HG02885 (cell line): ENCODE measurements around the gene DFFB.

Experiments
- ATAC-seq: cut with Tn5 transposase; IDR thresholded peaks from one replicate; pipeline ENCODE4 v1.9.1; 2021; ENCODE audit warnings: mild to moderate bottlenecking; ENCODE audit not compliant: unreplicated experiment, poor library complexity

Gene DFFB

DNA sequence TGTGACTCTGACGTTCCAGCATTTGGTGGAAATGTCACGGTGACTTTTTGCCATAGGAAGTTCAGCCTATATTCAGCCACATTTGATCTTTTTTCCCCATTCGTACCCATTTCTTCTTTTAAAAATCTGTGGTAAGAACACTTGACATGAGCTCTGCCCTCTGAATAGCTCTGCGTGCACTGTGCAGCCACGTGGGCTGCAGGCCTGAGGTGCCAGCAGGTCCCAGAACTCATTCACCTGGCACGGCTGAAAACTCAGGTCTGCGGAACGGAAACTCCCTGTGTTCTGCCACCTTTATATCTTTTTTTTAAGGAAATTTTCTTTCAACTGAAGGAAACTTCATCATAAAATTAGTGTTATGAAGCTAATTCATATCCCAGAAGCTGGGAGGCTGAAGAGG is 28.9 kb upstream of the DFFB start:
- no peak for ATAC-seq

GRCh38 chr1:3831689-3832088 is 25.6 kb upstream of the DFFB start:
- ATAC-seq: no peak

DNA sequence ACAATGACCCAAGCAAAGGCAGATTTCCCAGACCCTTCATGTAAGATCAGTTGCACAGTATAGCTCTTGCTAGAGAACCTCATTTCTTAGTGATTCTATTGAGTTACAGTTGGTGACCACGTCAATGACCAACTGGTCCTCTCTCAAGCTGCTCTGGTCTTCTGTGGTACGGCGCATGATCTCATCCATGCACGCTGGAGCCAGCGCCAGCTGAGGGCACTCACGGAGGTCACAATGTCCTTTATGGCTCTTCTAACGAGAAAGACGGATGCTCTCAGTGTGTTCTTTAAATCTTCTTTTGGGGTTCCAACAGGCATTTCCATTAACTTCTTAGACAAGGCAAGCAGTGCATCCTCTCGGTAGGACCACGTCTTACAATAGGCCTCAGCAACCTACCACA is 22.6 kb upstream of the DFFB start:
- no peak for ATAC-seq

GRCh38 chr1:3836421-3836820 is 20.9 kb upstream of the DFFB start:
- ATAC-seq: no peak

- ATAC-seq: no peak
Observed at GRCh38 chr1:3837200-3837599, 20.1 kb upstream of the DFFB start.

DNA sequence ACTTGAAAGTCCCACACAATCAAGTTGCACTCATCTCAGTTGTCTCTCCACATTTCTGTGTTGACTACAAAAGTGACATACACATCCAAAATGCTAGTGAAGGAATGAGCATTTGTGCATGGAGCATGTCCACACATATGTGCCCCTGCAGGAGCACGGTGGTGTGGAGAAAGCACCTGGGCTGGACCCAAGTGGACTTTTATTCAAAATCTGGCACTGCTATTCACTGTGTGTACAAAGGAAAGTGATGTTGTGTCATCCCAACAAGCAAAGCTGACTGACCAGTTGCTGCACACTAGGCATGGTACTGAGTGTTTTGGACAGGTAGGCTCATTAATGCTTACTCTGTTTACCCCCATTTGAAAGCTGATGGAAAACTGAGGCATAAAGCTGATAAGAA is 19.6 kb upstream of the DFFB start:
- ATAC-seq: no peak

- ATAC-seq: no peak
Observed at GRCh38 chr1:3838788-3839187, 18.5 kb upstream of the DFFB start.

DNA sequence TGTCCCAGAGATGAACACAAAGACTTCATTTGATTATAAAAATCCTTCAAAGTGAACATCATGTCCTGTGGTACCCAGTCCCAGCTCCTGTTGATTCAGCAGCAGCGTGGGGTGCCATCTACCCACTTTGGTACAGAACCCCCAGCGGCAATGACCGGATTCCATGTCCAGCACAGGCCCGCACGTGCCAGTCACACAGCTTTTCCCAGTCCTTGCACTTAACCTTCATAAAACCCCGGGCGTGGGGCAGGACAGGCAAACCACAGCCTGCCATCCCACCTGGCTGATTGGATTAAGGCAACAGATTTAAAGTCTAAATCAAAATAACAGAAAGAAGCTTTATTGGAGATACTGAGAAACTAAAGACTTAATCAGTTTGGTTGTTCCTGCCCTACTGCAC is 15.8 kb upstream of the DFFB start:
- ATAC-seq: no peak

GRCh38 chr1:3842912-3843311 is 14.4 kb upstream of the DFFB start:
- no peak for ATAC-seq

- no peak for ATAC-seq
Observed at GRCh38 chr1:3846541-3846940, 10.7 kb upstream of the DFFB start.

GRCh38 chr1:3847081-3847480 is 10.2 kb upstream of the DFFB start:
- ATAC-seq: no peak

GRCh38 chr1:3850857-3851256 is 6.4 kb upstream of the DFFB start:
- ATAC-seq: no peak

- ATAC-seq: no peak
Observed at GRCh38 chr1:3851292-3851691, 6.0 kb upstream of the DFFB start.

GRCh38 chr1:3852091-3852490 is 5.2 kb upstream of the DFFB start:
- ATAC-seq: no peak

DNA sequence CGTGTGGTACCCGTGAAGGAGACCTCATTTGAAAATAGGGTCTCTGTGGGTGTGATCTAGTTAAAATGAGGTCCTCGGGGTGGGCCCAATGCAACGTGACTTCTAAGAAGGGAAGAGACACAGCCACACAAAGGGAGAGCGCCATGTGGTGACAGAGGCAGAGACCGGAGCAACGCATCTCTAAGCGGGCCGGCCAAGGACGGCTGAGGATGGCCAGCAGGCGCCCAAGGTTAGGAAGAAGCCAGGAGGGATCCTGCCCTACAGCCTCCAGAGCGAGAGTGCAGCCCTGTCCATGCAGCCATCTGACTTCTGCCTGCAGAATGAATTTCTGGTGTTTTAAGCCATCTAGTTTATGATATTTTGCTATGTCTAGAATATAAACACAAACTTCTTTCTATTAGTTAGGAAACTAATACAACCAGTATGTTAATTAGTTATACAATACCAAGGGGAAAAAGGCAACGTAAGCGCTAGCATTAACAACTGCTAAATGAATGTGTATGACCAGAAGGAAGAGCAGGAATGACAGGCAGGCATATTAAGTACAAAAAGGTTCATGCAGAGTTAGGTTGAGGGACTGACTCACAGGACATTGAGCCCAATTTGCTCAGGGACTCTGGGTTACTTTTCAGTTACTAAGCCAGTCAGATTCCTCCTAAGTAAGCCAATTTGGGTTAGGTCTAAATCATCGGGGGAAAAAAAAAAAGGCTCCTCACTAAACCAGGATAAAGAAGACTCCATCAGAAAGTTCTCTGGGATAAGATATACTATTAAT is 4.4 kb upstream of the DFFB start:
- ATAC-seq: no peak

DNA sequence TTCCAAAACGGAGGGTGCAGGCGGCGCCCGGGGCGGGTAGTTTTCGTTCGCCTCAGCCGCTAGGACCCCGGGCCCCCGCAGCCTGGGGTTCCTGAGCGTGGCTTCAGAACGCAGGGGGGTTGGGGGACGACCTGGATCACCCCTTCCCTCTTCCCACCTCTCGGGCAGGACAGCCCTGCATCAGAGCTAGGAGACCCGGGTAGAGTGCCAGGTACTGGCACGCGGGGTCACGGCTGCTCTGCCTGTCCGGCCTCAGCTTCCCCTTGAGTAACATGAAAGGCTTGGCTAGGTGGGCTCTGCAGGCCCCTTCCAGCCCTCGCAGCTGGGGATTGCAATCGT is 484 bp downstream of the DFFB start:
- no peak for ATAC-seq

GRCh38 chr1:3858231-3858981 is 1.1 kb downstream of the DFFB start:
- no peak for ATAC-seq

DNA sequence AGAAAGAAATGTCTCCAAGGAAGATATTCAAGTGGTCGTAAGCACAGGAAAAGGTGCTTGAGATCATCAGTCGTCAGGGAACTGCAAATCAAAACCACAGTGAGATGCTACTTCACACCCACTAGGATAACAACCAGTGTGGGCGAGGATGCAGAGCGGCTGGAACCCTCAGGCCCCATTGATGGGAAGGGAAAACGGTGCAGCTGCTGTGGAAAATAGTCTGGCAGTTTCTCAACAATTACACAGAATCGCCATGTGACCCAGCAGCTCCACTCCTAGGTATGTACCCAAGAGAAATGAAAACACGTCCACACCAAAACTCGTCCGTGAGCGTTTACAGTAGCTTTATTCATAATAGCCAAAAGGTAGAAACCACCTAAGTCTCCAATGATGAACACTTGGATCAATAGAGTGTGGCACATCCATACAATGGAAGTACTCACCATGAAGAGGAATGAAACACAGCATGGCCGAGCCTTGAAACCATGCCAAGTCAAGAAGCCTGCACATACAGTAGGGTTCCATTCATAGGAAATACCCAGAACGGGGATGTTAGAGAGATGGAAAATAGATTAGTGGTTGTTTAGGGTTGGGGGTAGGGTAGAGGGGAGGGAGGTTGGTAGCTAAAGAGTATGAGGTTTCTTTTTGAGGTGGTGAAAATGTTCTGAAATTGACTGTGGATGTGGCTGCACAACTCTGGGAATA is 6.1 kb downstream of the DFFB start:
- ATAC-seq: no peak

- ATAC-seq: no peak
Observed at GRCh38 chr1:3864884-3865283, 7.6 kb downstream of the DFFB start.

DNA sequence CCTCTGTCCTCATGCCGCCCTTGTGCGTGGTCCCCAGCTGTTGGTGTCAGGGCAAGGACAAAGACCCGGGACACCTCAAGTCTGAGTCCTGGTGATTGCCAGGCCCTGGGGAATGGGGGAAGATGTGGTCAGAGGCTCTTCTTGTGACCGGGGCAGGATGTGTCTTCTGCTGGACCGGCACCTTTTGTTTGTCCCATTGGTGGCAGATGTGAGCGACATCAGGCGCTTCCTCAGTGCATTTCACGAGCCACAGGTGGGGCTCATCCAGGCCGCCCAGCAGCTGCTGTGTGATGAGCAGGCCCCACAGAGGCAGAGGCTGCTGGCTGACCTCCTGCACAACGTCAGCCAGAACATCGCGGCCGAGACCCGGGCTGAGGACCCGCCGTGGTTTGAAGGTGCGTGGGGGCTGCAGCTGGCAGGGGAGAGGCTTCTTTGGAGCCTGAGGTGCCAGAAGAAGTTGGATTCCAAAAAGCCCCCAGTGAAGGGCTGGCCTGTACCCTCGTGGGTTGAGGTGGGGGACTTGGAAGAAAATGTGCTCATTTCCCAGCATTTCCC is 8.4 kb downstream of the DFFB start:
- no peak for ATAC-seq

DNA sequence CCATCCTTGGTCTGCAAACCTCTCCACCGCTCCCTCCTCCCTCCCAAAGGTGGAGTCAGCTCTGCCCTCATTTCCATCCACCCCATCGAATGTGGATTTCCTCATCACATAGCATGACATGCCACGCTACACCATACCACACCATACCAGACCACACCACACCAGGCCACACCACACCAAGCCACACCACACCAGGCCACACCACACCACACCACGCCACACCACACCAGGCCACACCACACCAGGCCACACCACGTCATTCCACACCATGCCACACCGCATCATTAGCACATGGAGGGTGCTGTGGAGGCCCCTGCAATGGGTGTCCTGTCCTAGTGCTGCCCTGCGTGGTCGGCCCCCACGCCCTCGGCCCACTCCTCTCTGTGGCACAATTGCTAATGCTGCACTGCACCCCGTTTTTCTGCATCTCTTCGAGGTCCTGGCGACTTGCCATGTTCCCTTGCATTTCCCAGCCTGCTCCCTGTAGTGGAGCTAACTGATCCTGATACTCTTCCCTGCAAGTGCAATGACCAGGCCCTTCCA is 11.3 kb downstream of the DFFB start:
- ATAC-seq: no peak
